Stimulated activated naive CD8-positive, alpha-beta T cell treated with anti-CD3 and anti-CD28 coated beads, Interleukin-15, amount 100 ng/mL, for 72 hours (primary cell): Measurements from ENCODE around the gene NELFE.
"Not testable (repeated sequence)": the region's sequence is repeated elsewhere in the genome, so short reads cannot be mapped to it uniquely, and the experiment has no call there.

ENCODE experiments used
- ATAC-seq: fragments of 150-1000 bp; cut with Tn5 transposase; 2 replicates; pipeline ENCODE4 v1.10.0; 2021; ENCODE audit warnings: mild to moderate bottlenecking, moderate library complexity
- DNase-seq, 2 donors: peaks; one replicate each; pipeline ENCODE4 v3.0.0; 2021 to 2022
- H3K27ac Mint-ChIP-seq, 2 donors: one replicate each; pipeline ENCODE4 v1.8.0; 2022; ENCODE audit warnings: mild to moderate bottlenecking in 2 of 2, mixed read lengths in 2 of 2, moderate library complexity in 2 of 2
- H3K27me3 Mint-ChIP-seq: one replicate; pipeline ENCODE4 v1.8.0; 2022; ENCODE audit warnings: mixed read lengths
- H3K4me1 Mint-ChIP-seq: one replicate; pipeline ENCODE4 v1.8.0; 2022; ENCODE audit warnings: mild to moderate bottlenecking, mixed read lengths
- H3K4me3 Mint-ChIP-seq, 2 donors: one replicate each; pipeline ENCODE4 v1.8.0; 2022; ENCODE audit warnings: mild to moderate bottlenecking in 2 of 2, mixed read lengths in 2 of 2, moderate library complexity in 1 of 2
- H3K9me3 Mint-ChIP-seq, 2 donors: one replicate each; pipeline ENCODE4 v1.8.0; 2022; ENCODE audit warnings: mixed read lengths in 2 of 2

NELFE gene

GRCh38 chr6:31919624-31920303, 39.0 kb downstream of the NELFE start:
- H3K4me3 Mint-ChIP-seq = no peak overlapping the region
- no peak for DNase-seq
- no peak for ATAC-seq

GRCh38 chr6:31918069-31918720, 40.6 kb downstream of the NELFE start:
- ATAC-seq (no peak), DNase-seq (no peak)
- Mint-ChIP-seq H3K27ac (peak overlapping the region in 1 of 2 donors; percentile 33), H3K4me1 (no peaks in the 10 kb centered on the region), H3K9me3 (no peaks in the 10 kb centered on the region), H3K4me3 (no peak overlapping the region), H3K27me3 (peaks cover 11% of the 10 kb centered on the region)

More at GRCh38 chr6:31919624-31920303, 39.0 kb downstream of the NELFE start:
- Mint-ChIP-seq H3K27ac (no peak overlapping the region), H3K27me3 (peaks cover 11% of the 10 kb centered on the region), H3K4me1 (no peaks in the 10 kb centered on the region), H3K9me3 (no peaks in the 10 kb centered on the region)

GRCh38 chr6:31915756-31916155, 43.0 kb downstream of the NELFE start:
- Mint-ChIP-seq H3K9me3 (no peaks in the 10 kb centered on the region), H3K27me3 (peaks cover 20% of the 10 kb centered on the region), H3K4me1 (peaks cover 8% of the 10 kb centered on the region), H3K27ac (no peak overlapping the region), H3K4me3 (no peak overlapping the region)
- ATAC-seq = no peak
- DNase-seq = no peak

DNA sequence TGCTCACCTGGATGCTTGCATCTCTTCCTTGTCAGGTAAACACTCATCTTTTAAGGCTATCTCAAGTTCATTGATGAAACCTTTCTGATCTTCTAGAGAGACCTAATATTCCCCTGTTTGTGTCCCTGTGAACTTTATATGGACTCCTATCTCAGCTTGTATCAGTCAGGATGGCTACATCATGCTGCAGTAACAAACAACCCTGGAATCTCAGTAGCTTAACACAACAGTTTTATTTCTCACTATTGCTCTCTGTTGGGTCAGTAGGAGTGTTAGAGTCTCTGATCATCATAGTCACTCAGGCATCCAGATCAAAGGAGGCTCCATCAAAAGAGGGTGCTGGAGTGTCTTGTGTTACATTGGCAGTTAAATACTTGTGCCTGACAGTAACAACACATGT, 43.4 kb downstream of the NELFE start:
- no peak for DNase-seq
- Mint-ChIP-seq H3K9me3 (no peaks in the 10 kb centered on the region), H3K4me3 (no peak overlapping the region), H3K4me1 (peaks cover 8% of the 10 kb centered on the region), H3K27me3 (peaks cover 20% of the 10 kb centered on the region), H3K27ac (no peak overlapping the region)
- no peak for ATAC-seq

- H3K4me1 Mint-ChIP-seq = peaks cover 8% of the 10 kb centered on the region
- DNase-seq (no peak), ATAC-seq (no peak)
- H3K27me3 Mint-ChIP-seq = peaks cover 20% of the 10 kb centered on the region
- peak overlapping the region in 1 of 2 donors; percentile 34 for H3K27ac Mint-ChIP-seq
- no peaks in the 10 kb centered on the region for H3K9me3 Mint-ChIP-seq
- H3K4me3 Mint-ChIP-seq = no peak overlapping the region
These were observed 46.8 kb downstream of the NELFE start for GRCh38 chr6:31911826-31912585.

DNA sequence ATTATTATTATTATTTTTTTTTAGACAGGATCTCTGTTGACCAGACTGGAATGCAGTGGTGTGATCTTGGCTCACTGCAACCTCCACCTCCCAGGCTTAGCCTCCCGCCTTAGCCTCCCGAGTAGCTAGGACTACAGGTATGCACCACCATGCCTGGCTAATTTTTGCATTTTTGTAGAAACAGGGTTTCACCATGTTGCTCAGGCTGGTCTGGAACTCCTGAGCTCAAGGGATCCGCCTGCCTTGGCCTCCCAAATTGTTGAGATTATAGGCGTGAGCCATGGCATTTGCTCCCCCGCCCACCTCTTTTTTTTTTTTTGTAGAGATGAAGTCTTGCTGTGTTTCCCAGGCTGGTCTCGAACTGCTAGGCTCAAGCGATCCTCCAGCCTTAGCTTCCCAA, 49.5 kb downstream of the NELFE start:
- H3K4me1 Mint-ChIP-seq, DNase-seq, H3K4me3 Mint-ChIP-seq, H3K27ac Mint-ChIP-seq, ATAC-seq, H3K9me3 Mint-ChIP-seq: not testable (repeated sequence)
- H3K27me3 Mint-ChIP-seq = peaks cover 18% of the 10 kb centered on the region

DNA sequence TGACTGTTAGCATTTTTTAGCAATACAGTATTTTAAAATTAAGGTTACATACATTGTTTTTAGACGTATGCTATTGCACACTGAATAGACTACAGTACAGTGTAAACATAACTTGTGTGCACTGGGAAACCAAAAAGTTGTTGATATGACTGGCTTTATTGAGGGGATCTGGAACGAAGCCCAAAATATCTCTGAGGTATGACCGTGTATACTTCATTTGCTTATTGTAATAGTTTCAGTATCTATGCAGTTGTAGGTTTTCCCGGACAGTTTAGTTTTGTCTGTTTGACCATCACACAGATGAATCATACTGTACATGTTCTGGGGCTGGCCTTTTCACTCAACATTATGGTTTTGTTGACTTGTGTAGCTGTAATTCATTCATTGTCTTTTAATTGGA, 50.0 kb downstream of the NELFE start:
- peaks cover 8% of the 10 kb centered on the region for H3K4me1 Mint-ChIP-seq
- H3K27me3 Mint-ChIP-seq = peaks cover 18% of the 10 kb centered on the region
- H3K9me3 Mint-ChIP-seq = no peaks in the 10 kb centered on the region
- no peak for DNase-seq
- no peak overlapping the region for H3K4me3 Mint-ChIP-seq
- H3K27ac Mint-ChIP-seq = no peak overlapping the region
- peak; percentile 69 for ATAC-seq

DNA sequence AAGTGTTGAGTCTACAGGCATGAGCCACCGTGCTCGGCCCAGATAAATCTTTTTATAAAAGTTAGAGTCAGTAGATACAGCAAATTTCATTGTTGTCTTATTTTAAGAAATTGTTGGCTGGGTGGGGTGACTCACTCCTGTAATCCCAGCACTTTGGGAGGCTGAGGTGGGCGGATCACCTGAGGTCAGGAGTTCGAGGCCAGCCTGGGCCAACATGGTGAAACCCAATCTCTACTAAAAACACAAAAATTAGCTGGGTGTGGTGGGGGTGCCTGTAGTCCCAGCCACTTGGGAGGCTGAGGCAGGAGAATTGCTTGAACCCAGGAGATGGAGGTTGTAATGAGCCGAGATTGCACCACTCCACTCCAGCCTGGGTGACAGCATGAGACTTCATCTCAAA, 50.5 kb downstream of the NELFE start:
- not testable (repeated sequence) for H3K27ac Mint-ChIP-seq, H3K9me3 Mint-ChIP-seq, H3K4me1 Mint-ChIP-seq, H3K4me3 Mint-ChIP-seq, ATAC-seq, DNase-seq
- peaks cover 18% of the 10 kb centered on the region for H3K27me3 Mint-ChIP-seq

- ATAC-seq = no peak
- Mint-ChIP-seq H3K4me1 (peaks cover 14% of the 10 kb centered on the region), H3K27me3 (peaks cover 14% of the 10 kb centered on the region), H3K27ac (no peak overlapping the region), H3K9me3 (no peaks in the 10 kb centered on the region), H3K4me3 (no peak overlapping the region)
- DNase-seq = no peak
These were observed 51.5 kb downstream of the NELFE start for GRCh38 chr6:31907158-31907813.

- H3K4me3 Mint-ChIP-seq, H3K27ac Mint-ChIP-seq, H3K4me1 Mint-ChIP-seq, H3K27me3 Mint-ChIP-seq, H3K9me3 Mint-ChIP-seq, ATAC-seq, DNase-seq: not testable (repeated sequence)
These were observed 52.0 kb downstream of the NELFE start for GRCh38 chr6:31906727-31907126.

GRCh38 chr6:31906122-31906521, 52.6 kb downstream of the NELFE start:
- DNase-seq (no peak), ATAC-seq (no peak)
- peak overlapping the region in 1 of 2 donors; percentile 4 for H3K27ac Mint-ChIP-seq
- H3K27me3 Mint-ChIP-seq = peaks cover 10% of the 10 kb centered on the region
- H3K9me3 Mint-ChIP-seq = no peaks in the 10 kb centered on the region
- no peak overlapping the region for H3K4me3 Mint-ChIP-seq
- H3K4me1 Mint-ChIP-seq = peaks cover 14% of the 10 kb centered on the region

DNA sequence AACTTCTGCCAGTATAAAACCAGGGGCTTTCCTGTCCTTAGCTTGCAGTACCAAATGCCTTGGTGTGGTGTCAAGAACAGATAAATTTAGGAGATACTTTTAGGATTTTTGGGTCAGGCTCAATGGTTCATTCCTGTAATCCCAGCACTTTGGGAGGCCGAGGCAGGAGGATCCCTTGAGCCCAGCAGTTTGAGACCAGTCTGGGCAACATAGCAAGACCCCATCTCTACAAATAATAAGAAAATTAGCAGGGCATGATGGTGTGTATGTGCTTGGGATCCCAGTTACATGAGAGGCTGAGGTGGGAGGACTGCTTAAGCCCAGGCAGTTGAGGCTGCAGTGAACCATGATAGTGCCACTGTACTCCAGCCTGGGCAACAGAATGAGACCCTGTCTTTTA, 53.7 kb downstream of the NELFE start:
- Mint-ChIP-seq H3K27me3 (peaks cover 10% of the 10 kb centered on the region), H3K4me1 (peaks cover 24% of the 10 kb centered on the region), H3K9me3 (no peaks in the 10 kb centered on the region), H3K27ac (no peak overlapping the region), H3K4me3 (no peak overlapping the region)
- ATAC-seq (no peak), DNase-seq (no peak)

GRCh38 chr6:31903957-31904356, 54.8 kb downstream of the NELFE start:
- DNase-seq (no peak), ATAC-seq (no peak)
- no peak overlapping the region for H3K4me3 Mint-ChIP-seq
- no peaks in the 10 kb centered on the region for H3K9me3 Mint-ChIP-seq
- H3K27ac Mint-ChIP-seq = no peak overlapping the region
- H3K27me3 Mint-ChIP-seq = peaks cover 10% of the 10 kb centered on the region
- H3K4me1 Mint-ChIP-seq = peaks cover 35% of the 10 kb centered on the region
